Mucosa of stomach (tissue), 1 donor: ENCODE measurements around the gene FAM89B.

Experiments used
- H3K27me3 ChIP-seq: one replicate; pipeline ENCODE4 v1.7.0; 2013; ENCODE audit warnings: mild to moderate bottlenecking, low read length; ENCODE audit not compliant: control insufficient read depth, insufficient read depth
- H3K36me3 ChIP-seq: one replicate; pipeline ENCODE4 v1.7.0; 2013; ENCODE audit warnings: low read length; ENCODE audit not compliant: control insufficient read depth, insufficient read depth
- H3K4me1 ChIP-seq: one replicate; pipeline ENCODE4 v1.7.0; 2013; ENCODE audit warnings: mild to moderate bottlenecking, low read length; ENCODE audit not compliant: control insufficient read depth, insufficient read depth
- H3K4me3 ChIP-seq: one replicate; pipeline ENCODE4 v1.7.0; 2013; ENCODE audit warnings: low read length
- H3K9ac ChIP-seq: one replicate; pipeline ENCODE4 v1.7.0; 2013; ENCODE audit warnings: mild to moderate bottlenecking, low read length, moderate library complexity
- H3K9me3 ChIP-seq: one replicate; pipeline ENCODE4 v1.7.0; 2013; ENCODE audit warnings: mild to moderate bottlenecking, low read length, moderate library complexity; ENCODE audit not compliant: control insufficient read depth
- donor health status: Pancreatic carcinoma.

FAM89B gene

GRCh38 chr11:65616575-65617001 lies 44.2 kb downstream of the FAM89B start:
- peaks cover 26% of the 10 kb centered on the region for H3K4me1 ChIP-seq
- peak overlapping the region; percentile 11 for H3K4me3 ChIP-seq
- peak overlapping the region; percentile 49 for H3K9ac ChIP-seq
- no peaks in the 10 kb centered on the region for H3K27me3 ChIP-seq
- no peaks in the 10 kb centered on the region for H3K36me3 ChIP-seq
- H3K9me3 ChIP-seq: no peaks in the 10 kb centered on the region

GRCh38 chr11:65617136-65617850 lies 45.0 kb downstream of the FAM89B start:
- peaks cover 19% of the 10 kb centered on the region for H3K4me1 ChIP-seq
- no peaks in the 10 kb centered on the region for H3K36me3 ChIP-seq
- no peaks in the 10 kb centered on the region for H3K27me3 ChIP-seq
- H3K9me3 ChIP-seq: no peaks in the 10 kb centered on the region
- H3K9ac ChIP-seq: peak overlapping the region; percentile 49
- no peak overlapping the region for H3K4me3 ChIP-seq

- Histone ChIP-seq H3K9me3 (no peaks in the 10 kb centered on the region), H3K9ac (no peak overlapping the region), H3K27me3 (no peaks in the 10 kb centered on the region), H3K4me3 (no peak overlapping the region), H3K36me3 (no peaks in the 10 kb centered on the region), H3K4me1 (peaks cover 10% of the 10 kb centered on the region)
These were observed 45.8 kb downstream of the FAM89B start for GRCh38 chr11:65617990-65618751.

- H3K4me3 ChIP-seq: no peak overlapping the region
- no peaks in the 10 kb centered on the region for H3K27me3 ChIP-seq
- no peaks in the 10 kb centered on the region for H3K36me3 ChIP-seq
- no peaks in the 10 kb centered on the region for H3K9me3 ChIP-seq
- H3K9ac ChIP-seq: no peak overlapping the region
- peaks cover 8% of the 10 kb centered on the region for H3K4me1 ChIP-seq
These were observed 46.4 kb downstream of the FAM89B start for GRCh38 chr11:65618763-65619162.

- no peaks in the 10 kb centered on the region for H3K27me3 ChIP-seq
These were observed 47.1 kb downstream of the FAM89B start for GRCh38 chr11:65619281-65619928.

GRCh38 chr11:65620666-65621065 lies 48.3 kb downstream of the FAM89B start:
- Histone ChIP-seq H3K4me3 (no peak overlapping the region), H3K4me1 (peaks cover 8% of the 10 kb centered on the region), H3K36me3 (no peaks in the 10 kb centered on the region), H3K27me3 (no peaks in the 10 kb centered on the region), H3K9me3 (no peaks in the 10 kb centered on the region), H3K9ac (no peak overlapping the region)

More at GRCh38 chr11:65619281-65619928, 47.1 kb downstream of the FAM89B start:
- no peaks in the 10 kb centered on the region for H3K36me3 ChIP-seq
- no peaks in the 10 kb centered on the region for H3K9me3 ChIP-seq
- H3K9ac ChIP-seq: no peak overlapping the region
- no peak overlapping the region for H3K4me3 ChIP-seq
- peaks cover 8% of the 10 kb centered on the region for H3K4me1 ChIP-seq

- no peaks in the 10 kb centered on the region for H3K27me3 ChIP-seq
- no peak overlapping the region for H3K9ac ChIP-seq
- no peaks in the 10 kb centered on the region for H3K9me3 ChIP-seq
- H3K4me3 ChIP-seq: no peak overlapping the region
- H3K4me1 ChIP-seq: peaks cover 7% of the 10 kb centered on the region
- H3K36me3 ChIP-seq: no peaks in the 10 kb centered on the region
These were observed 49.1 kb downstream of the FAM89B start for GRCh38 chr11:65621460-65621859.

- H3K9me3 ChIP-seq: no peaks in the 10 kb centered on the region
- H3K4me1 ChIP-seq: peaks cover 2% of the 10 kb centered on the region
- H3K4me3 ChIP-seq: no peak overlapping the region
- no peaks in the 10 kb centered on the region for H3K27me3 ChIP-seq
- H3K36me3 ChIP-seq: peaks cover 1% of the 10 kb centered on the region
- H3K9ac ChIP-seq: no peak overlapping the region
These were observed 49.7 kb downstream of the FAM89B start for GRCh38 chr11:65622011-65622410.

GRCh38 chr11:65623177-65623576 lies 50.8 kb downstream of the FAM89B start:
- peaks cover 13% of the 10 kb centered on the region for H3K36me3 ChIP-seq
- no peak overlapping the region for H3K4me3 ChIP-seq
- H3K9me3 ChIP-seq: no peaks in the 10 kb centered on the region
- no peaks in the 10 kb centered on the region for H3K4me1 ChIP-seq
- no peaks in the 10 kb centered on the region for H3K27me3 ChIP-seq
- H3K9ac ChIP-seq: no peak overlapping the region
